HT-29 (cell line): ENCODE measurements around the gene EXPH5. TPM values are rescaled to one million over a fixed set of nuclear protein-coding genes. Genes with fewer than 3 reads are reported as not detected.

Experiments
- DNase-seq: peaks from one replicate; pipeline ENCODE4 v3.0.0-alpha.2; 2015; ENCODE audit warnings: low spot score
- total RNA-seq: library from RNA; depleted of rRNA; stranded (reverse); fragments of >200 nt; shearing (Covaris generic); gene quantifications from 2 replicates; pipeline ENCODE4 v1.2.3, GENCODE V29; 2014

EXPH5 gene
- total RNA-seq, 1 experiment from 2014 or later: 10.6 TPM

GRCh38 chr11:108525161-108525560 is 68.4 kb downstream of the EXPH5 start:
- no peak for DNase-seq

- peak; percentile 52 for DNase-seq
These were observed 69.1 kb downstream of the EXPH5 start for GRCh38 chr11:108524422-108524821.

GRCh38 chr11:108522318-108522717 is 71.2 kb downstream of the EXPH5 start:
- no peak for DNase-seq

GRCh38 chr11:108518581-108518980 is 75.0 kb downstream of the EXPH5 start:
- no peak for DNase-seq

- DNase-seq: no peak
These were observed 77.4 kb downstream of the EXPH5 start for GRCh38 chr11:108516125-108516524.

- DNase-seq: no peak
These were observed 80.9 kb downstream of the EXPH5 start for GRCh38 chr11:108512708-108513107.

- DNase-seq: no peak
These were observed 81.6 kb downstream of the EXPH5 start for GRCh38 chr11:108511851-108512474.

- no peak for DNase-seq
These were observed 84.6 kb downstream of the EXPH5 start for GRCh38 chr11:108508653-108509593.

GRCh38 chr11:108501396-108501795 is 92.2 kb downstream of the EXPH5 start:
- no peak for DNase-seq

GRCh38 chr11:108500721-108501120 is 92.8 kb downstream of the EXPH5 start:
- no peak for DNase-seq

GRCh38 chr11:108500169-108500568 is 93.4 kb downstream of the EXPH5 start:
- DNase-seq: no peak

GRCh38 chr11:108498816-108499408 is 94.7 kb downstream of the EXPH5 start:
- no peak for DNase-seq

- DNase-seq: peak; percentile 47
These were observed 95.3 kb downstream of the EXPH5 start, which contains the start of gene POGLUT3 for GRCh38 chr11:108498046-108498815. POGLUT3 (minus strand) TSS chr11:108498384; CDS start chr11:108498366, 18 bp downstream.

- peak; percentile 97 for DNase-seq
These were observed 96.1 kb downstream of the EXPH5 start for GRCh38 chr11:108497317-108498045.

GRCh38 chr11:108496643-108497256 is 96.8 kb downstream of the EXPH5 start:
- no peak for DNase-seq

GRCh38 chr11:108495326-108495725 is 98.2 kb downstream of the EXPH5 start:
- DNase-seq: no peak

- no peak for DNase-seq
These were observed 99.4 kb downstream of the EXPH5 start for GRCh38 chr11:108494182-108494581.

GRCh38 chr11:108491936-108492335 is 101.6 kb downstream of the EXPH5 start:
- DNase-seq: no peak

GRCh38 chr11:108486828-108487227 is 106.7 kb downstream of the EXPH5 start:
- DNase-seq: no peak

- no peak for DNase-seq
These were observed 107.2 kb downstream of the EXPH5 start for GRCh38 chr11:108486331-108486730.
